Measurements from ENCODE around the gene RGS14. TPM values are rescaled to one million over a fixed set of nuclear protein-coding genes. Genes with fewer than 3 reads are reported as not detected.

Gene RGS14
- total and polyA plus RNA-seq, 2 donors (not counting 3 experiments of a cell fraction or from before 2014, with no cell fraction given) = 4.3 to 7.3 TPM

DNA sequence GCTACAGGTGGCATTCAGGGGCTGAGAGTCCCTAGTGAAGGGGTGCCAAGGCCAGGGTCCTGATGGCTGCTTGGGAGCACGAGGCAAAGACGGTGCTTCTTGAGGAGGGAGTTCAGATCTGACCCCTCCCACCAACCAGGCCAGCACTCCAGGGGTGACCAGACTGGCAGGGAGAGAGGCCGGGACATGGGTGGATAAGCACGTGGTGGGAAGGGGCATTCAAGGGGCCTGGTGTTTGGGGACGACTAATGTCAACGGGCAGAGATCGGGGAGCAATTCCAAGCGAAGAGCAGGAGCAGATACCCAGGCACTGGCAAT lies 4.5 kb downstream of the RGS14 start:
- Histone ChIP-seq H2AFZ (ENCODE audit: low read depth, low read length) (no peak overlapping the region), H3K9ac (replicated peaks; ENCODE audit: extremely low read depth, insufficient read depth, low read length) (no peak overlapping the region)
- POLR2A ChIA-PET = no interaction called here

More for the DNA sequence above, 4.5 kb downstream of the RGS14 start:
- Histone ChIP-seq H3K27ac (ENCODE audit: insufficient read depth, low read depth, low read length) (no peak overlapping the region), H3K9me3 (replicated peaks; ENCODE audit: control insufficient read depth, insufficient read depth, low read length) (no peaks in the 10 kb centered on the region), H3K79me2 (ENCODE audit: control insufficient read depth, insufficient read depth, low read length) (no peaks in the 10 kb centered on the region), H3K36me3 (ENCODE audit: control insufficient read depth in 2 of 2, extremely low read depth in 1 of 2, insufficient read depth in 2 of 2, low read length in 2 of 2) (no peaks in the 10 kb centered on the region), H3K4me3 (replicated peaks in 1 of 3; ENCODE audit: insufficient read depth in 1 of 3, low read depth in 1 of 3, low read length in 3 of 3) (no peak overlapping the region), H3K9me1 (replicated peaks; ENCODE audit: control insufficient read depth, extremely low read depth, insufficient read depth, low read length) (no peaks in the 10 kb centered on the region), H4K20me1 (replicated peaks; ENCODE audit: control insufficient read depth, extremely low read depth, insufficient read depth, low read length) (no peaks in the 10 kb centered on the region), H3K4me1 (ENCODE audit: control insufficient read depth, extremely low read depth, insufficient read depth, low read length) (peaks cover 26% of the 10 kb centered on the region), H3K4me2 (ENCODE audit: insufficient read depth, low read length) (no peak overlapping the region), H3K27me3 (ENCODE audit: control insufficient read depth in 2 of 2, insufficient read depth in 2 of 2, low read length in 2 of 2) (no peaks in the 10 kb centered on the region)
- TF ChIP-seq POLR2A (IDR thresholded peaks at IDR 0.05; ENCODE audit: low read depth, low read length) = no peak
- TF ChIP-seq EZH2 (IDR thresholded peaks at IDR 0.05; ENCODE audit: borderline replicate concordance, low read depth, low read length, severe bottlenecking) = no peak
- TF ChIP-seq, protein P1, sequence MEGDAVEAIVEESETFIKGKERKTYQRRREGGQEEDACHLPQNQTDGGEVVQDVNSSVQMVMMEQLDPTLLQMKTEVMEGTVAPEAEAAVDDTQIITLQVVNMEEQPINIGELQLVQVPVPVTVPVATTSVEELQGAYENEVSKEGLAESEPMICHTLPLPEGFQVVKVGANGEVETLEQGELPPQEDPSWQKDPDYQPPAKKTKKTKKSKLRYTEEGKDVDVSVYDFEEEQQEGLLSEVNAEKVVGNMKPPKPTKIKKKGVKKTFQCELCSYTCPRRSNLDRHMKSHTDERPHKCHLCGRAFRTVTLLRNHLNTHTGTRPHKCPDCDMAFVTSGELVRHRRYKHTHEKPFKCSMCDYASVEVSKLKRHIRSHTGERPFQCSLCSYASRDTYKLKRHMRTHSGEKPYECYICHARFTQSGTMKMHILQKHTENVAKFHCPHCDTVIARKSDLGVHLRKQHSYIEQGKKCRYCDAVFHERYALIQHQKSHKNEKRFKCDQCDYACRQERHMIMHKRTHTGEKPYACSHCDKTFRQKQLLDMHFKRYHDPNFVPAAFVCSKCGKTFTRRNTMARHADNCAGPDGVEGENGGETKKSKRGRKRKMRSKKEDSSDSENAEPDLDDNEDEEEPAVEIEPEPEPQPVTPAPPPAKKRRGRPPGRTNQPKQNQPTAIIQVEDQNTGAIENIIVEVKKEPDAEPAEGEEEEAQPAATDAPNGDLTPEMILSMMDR (IDR thresholded peaks at IDR 0.05; ENCODE audit: extremely low read depth in 1 of 2, insufficient read depth in 1 of 2, low read depth in 1 of 2, low read length in 2 of 2) = no peak
- no peak for TF ChIP-seq GATA2 (IDR thresholded peaks at IDR 0.05; ENCODE audit: insufficient read depth, insufficient read length, low read depth, low read length)
- no peak for TF ChIP-seq JUN (IDR thresholded peaks at IDR 0.05; ENCODE audit: borderline replicate concordance, insufficient read depth, insufficient read length, low read depth)
- TF ChIP-seq, protein P2, sequence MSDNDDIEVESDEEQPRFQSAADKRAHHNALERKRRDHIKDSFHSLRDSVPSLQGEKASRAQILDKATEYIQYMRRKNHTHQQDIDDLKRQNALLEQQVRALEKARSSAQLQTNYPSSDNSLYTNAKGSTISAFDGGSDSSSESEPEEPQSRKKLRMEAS (IDR thresholded peaks at IDR 0.05; ENCODE audit: insufficient read depth, insufficient read length) = no peak
- TF ChIP-seq MYC (IDR thresholded peaks at IDR 0.05; ENCODE audit: low read depth, low read length) = no peak
- no peak for TF ChIP-seq POLR2AphosphoS5 (IDR thresholded peaks at IDR 0.05; ENCODE audit: insufficient read depth, low read depth, low read length)
- no peak for TF ChIP-seq FOS (IDR thresholded peaks at IDR 0.05; ENCODE audit: borderline replicate concordance, insufficient read depth, low read length)
- BruUV-seq (replicated peaks) = no TSS peak
- CTCF ChIA-PET = interaction anchor here (1.0 to 1.8 kb wide), 3 partner anchors 11 to 250 kb away, joined by 3 to 9 read pairs (median 3); partner anchors contain the start of gene LMAN2
- intact Hi-C loops (cut with micrococcal nuclease) (no loop called here), dilution Hi-C loops (cut with MboI; ENCODE audit: extremely low pct_ligation_motif_present, low sequenced_read_pairs) (loop anchor here (5.0 kb wide), 1 partner anchor 40 kb away; no protein-coding TSS in a partner anchor)
- DNase-seq (ENCODE audit: low read depth, low spot score) (no peak), FAIRE-seq (no peak)
